ENCODE measurements around the gene SULT4A1.
"Not testable (repeated sequence)": the region's sequence is repeated elsewhere in the genome, so short reads cannot be mapped to it uniquely, and the experiment has no call there.

DNA sequence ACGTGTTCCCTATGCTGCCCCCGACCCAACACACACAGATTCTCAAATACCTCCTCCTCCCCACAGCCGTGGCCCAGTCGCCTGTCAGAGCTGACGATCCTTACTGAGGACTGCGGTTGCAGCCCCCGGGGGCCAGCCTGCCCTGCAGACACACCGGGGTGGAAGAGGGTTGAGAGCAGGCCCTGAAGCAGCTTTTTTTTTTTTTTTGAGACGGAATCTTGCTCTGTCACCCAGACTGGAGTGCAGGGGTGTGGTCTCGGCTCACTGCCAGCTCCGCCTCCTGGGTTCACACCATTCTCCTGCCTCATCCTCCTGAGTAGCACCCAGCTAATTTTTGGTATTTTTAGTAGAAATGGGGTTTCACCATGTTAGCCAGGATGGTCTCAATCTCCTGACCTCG, 40.7 kb upstream of the SULT4A1 start:
- not testable (repeated sequence) for TF ChIP-seq RAD21 (CRISPR knock-in tag; conservative IDR thresholded peaks at IDR 0.05 in 1 of 2, IDR thresholded peaks at IDR 0.05 in 1 of 2); EWSR1 (IDR thresholded peaks at IDR 0.05; ENCODE audit: borderline replicate concordance, low read depth, partially characterized antibody); ATF1 (CRISPR knock-in tag; IDR thresholded peaks at IDR 0.05); ATF1 (tag; IDR thresholded peaks at IDR 0.05); CLOCK (CRISPR knock-in tag; IDR thresholded peaks at IDR 0.05; ENCODE audit: borderline replicate concordance); TCF7L2 (IDR thresholded peaks at IDR 0.05; ENCODE audit: low read depth, low read length); SOX6 (IDR thresholded peaks at IDR 0.05); ZMIZ1 (IDR thresholded peaks at IDR 0.05; ENCODE audit: low read depth in 2 of 2, low read length in 2 of 2)
